Measurements from ENCODE around the gene RBAK.

DNA sequence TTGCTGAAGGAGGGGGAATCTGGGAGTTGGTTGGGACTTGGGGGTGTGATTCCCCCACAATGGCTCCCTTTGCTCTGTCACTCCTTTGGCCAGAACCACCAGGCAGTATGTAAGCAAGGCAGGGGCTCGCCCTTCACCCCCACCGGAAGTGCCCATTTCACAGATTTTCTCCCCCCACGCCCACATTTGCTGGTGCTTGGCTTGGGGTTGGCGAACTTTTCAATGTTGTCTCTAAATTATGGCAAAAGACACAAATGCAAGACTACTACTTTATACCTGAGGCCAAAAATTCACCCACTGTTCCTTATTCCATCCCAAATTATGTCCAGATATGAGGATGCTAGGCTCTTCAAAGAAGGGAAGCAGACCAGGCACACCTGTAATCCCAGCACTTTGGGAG is 24.5 kb downstream of the RBAK start:
- TF ChIP-seq CTCF (conservative IDR thresholded peaks at IDR 0.05; ENCODE audit: low read length) (no peak), EZH2phosphoT487 (IDR thresholded peaks at IDR 0.05; ENCODE audit: borderline replicate concordance, low read depth, low read length) (no peak)

Measured in OCI-LY7 (cell line).